ENCODE measurements around the gene COL4A3.

The COL4A3 gene

DNA sequence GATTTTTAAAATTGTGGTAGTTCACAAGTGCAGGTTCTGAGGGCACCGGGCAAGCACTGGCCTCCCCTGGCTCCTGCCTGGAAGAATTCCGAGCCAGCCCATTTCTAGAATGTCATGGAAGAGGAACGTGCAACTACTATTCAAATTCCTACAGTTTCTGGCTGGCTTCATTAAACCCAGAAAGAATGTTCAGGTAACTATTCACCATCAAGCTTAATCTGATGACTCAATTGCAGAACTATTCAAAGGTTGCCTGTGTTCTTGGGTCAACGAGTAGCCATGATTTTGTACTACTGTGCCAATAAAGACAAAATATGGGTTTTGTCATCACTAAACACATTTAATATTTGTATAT lies 146.3 kb downstream of the COL4A3 start:
- Histone ChIP-seq H3K36me3 (no peaks in the 10 kb centered on the region), H3K27me3 (0 out of 2 replicates have a peak, but pooled peaks cover 3% of the 10 kb centered on the region), H3K4me3 (ENCODE audit: low read depth, low read length) (no peak overlapping the region), H3K4me1 (no peaks in the 10 kb centered on the region), H3K9me3 (no peaks in the 10 kb centered on the region)
- TF ChIP-seq, protein P1, sequence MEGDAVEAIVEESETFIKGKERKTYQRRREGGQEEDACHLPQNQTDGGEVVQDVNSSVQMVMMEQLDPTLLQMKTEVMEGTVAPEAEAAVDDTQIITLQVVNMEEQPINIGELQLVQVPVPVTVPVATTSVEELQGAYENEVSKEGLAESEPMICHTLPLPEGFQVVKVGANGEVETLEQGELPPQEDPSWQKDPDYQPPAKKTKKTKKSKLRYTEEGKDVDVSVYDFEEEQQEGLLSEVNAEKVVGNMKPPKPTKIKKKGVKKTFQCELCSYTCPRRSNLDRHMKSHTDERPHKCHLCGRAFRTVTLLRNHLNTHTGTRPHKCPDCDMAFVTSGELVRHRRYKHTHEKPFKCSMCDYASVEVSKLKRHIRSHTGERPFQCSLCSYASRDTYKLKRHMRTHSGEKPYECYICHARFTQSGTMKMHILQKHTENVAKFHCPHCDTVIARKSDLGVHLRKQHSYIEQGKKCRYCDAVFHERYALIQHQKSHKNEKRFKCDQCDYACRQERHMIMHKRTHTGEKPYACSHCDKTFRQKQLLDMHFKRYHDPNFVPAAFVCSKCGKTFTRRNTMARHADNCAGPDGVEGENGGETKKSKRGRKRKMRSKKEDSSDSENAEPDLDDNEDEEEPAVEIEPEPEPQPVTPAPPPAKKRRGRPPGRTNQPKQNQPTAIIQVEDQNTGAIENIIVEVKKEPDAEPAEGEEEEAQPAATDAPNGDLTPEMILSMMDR (IDR thresholded peaks at IDR 0.05; ENCODE audit: low read depth, low read length), result no peak
- DNase-seq, result no peak

DNA sequence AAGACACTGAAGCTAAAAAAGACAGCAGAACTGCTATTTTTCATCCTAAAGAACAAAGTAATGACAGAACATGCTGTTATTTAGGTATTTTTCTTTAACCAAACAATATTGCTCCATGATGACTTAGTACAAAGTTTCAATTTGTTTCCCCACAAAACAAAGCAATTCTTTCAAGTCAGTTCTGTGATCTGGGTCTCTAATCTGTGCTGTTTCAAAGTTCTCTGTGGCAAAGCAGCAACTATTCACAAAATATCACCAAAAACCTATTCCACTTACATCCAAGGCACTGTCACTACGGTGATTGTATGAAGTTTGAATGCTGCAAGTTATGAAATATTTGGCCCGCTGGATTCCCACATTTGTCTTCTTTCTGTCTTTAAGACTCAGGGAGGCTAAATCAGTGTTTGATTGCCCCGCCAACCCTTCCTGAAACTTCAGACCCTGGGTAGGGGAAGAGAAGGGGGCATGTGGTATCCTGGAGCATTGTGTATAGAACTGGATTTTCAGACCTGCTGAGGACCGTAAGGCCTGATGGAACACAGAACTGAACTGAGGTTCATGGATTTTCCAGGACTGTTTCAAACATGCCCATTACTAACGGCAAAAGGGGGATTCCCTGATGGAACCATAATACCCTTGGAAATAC lies 147.6 kb downstream of the COL4A3 start:
- H3K27me3 ChIP-seq, result 0 out of 2 replicates have a peak, but pooled peaks cover 3% of the 10 kb centered on the region
- no peaks in the 10 kb centered on the region for H3K9me3 ChIP-seq
- TF ChIP-seq, protein P1 (IDR thresholded peaks at IDR 0.05; ENCODE audit: low read depth, low read length), result no peak
- H3K36me3 ChIP-seq, result no peaks in the 10 kb centered on the region
- H3K4me3 ChIP-seq (ENCODE audit: low read depth, low read length), result no peak overlapping the region
- no peaks in the 10 kb centered on the region for H3K4me1 ChIP-seq
- no peak for DNase-seq

DNA sequence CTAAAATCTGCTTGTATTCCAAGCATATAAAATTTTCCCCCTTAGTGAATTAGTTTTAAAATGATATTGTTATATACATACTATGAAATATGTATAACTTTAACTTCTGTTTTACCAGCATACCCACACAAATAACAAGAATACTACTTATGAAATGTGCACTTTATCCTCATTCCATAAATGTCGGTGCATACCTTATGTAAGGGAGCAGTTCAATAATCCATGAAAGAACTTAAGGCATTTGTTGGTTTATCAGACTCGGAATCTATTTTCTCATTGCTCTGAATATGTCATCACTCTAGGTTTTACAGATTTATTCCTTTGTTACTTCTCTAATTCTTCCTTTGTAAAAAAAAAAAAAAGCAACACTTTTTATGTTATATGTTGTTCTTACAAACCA lies 148.2 kb downstream of the COL4A3 start:
- TF ChIP-seq, protein P1 (IDR thresholded peaks at IDR 0.05; ENCODE audit: low read depth, low read length), result no peak
- H3K36me3 ChIP-seq, result no peaks in the 10 kb centered on the region
- H3K27me3 ChIP-seq, result 0 out of 2 replicates have a peak, but pooled peaks cover 3% of the 10 kb centered on the region
- no peaks in the 10 kb centered on the region for H3K9me3 ChIP-seq
- H3K4me1 ChIP-seq, result no peaks in the 10 kb centered on the region
- H3K4me3 ChIP-seq (ENCODE audit: low read depth, low read length), result no peak overlapping the region
- no peak for DNase-seq

DNA sequence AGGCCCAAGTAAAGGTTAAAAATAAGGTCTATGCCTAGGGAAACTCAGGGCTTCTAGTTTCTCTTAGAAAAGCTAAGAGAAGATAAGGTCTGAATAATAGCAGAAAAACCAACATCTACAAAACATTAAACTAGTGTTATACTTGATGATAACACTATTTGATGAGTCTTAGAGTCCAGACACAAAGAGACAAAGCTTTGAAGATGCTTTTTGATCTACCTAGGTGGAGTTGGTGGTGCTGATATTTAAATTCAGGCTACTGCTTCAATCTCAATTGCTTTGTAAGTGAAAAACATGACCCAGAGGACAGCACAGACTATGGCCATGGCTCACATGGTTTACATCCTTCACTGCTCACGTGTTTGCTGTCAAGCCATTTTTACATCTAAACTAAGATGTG lies 148.9 kb downstream of the COL4A3 start:
- no peaks in the 10 kb centered on the region for H3K36me3 ChIP-seq
- DNase-seq, result no peak
- H3K4me3 ChIP-seq (ENCODE audit: low read depth, low read length), result no peak overlapping the region
- no peaks in the 10 kb centered on the region for H3K4me1 ChIP-seq
- H3K9me3 ChIP-seq, result no peaks in the 10 kb centered on the region
- 0 out of 2 replicates have a peak, but pooled peaks cover 3% of the 10 kb centered on the region for H3K27me3 ChIP-seq
- TF ChIP-seq, protein P1 (IDR thresholded peaks at IDR 0.05; ENCODE audit: low read depth, low read length), result no peak

DNA sequence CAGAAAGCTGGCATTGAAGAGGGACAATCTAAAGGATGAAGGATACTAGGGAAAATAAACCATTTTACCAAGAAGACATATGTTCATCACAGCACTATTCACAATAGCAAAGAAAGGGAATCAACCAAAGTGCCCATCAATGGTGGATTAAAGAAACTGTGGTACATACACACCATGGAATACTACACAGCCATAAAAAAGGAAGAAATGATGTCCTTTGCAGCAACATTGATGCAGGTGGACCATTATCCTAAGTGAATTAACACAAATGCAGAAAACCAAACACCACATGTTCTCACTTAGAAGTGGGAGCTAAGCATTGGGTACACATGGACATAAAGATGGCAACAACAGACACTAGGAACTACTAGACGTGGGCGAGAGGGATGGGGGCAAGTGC lies 153.4 kb downstream of the COL4A3 start:
- Histone ChIP-seq H3K4me1 (no peaks in the 10 kb centered on the region), H3K9me3 (no peaks in the 10 kb centered on the region), H3K4me3 (ENCODE audit: low read depth, low read length) (no peak overlapping the region), H3K27me3 (0 out of 2 replicates have a peak, but pooled peaks cover 3% of the 10 kb centered on the region), H3K36me3 (no peaks in the 10 kb centered on the region)
- DNase-seq, result no peak
- TF ChIP-seq, protein P1 (IDR thresholded peaks at IDR 0.05; ENCODE audit: low read depth, low read length), result no peak

DNA sequence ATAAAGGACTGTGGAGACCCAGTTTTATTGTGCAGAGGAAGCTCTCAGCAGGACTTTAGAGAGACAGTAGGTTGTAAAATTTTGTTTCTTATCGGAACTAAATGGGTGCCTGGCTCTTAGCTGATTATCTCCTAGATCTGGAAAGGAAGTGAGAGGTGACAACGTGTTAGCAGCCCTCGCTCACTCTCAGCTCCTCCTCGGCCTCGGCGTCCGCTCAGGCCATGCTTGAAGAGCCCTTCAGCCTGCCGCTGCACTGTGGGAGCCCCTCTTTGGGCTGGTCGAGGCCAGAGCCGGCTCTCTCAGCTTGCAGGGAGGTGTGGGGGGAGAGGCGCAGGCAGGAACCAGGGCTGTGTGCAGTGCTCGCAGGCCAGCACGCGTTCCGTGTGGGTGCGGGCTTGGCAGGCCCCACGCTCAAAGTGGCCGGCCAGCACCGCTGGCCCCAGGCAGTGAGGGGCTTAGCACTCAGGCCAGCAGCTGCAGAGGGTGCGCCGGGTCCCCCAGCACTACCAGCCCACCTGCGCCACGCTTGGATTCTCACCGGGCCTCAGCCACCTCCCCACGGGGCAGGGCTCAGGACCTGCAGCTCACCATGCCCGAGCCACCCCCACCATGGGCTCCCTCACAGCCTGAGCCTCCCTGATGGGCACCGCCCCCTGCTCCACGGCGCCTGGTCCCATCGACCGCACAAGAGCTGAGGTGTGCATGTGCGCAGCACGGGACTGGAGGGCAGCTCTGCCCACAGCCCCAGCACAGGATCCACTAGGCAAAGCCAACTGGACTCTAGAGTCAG lies 156.1 kb downstream of the COL4A3 start:
- TF ChIP-seq, protein P1 (IDR thresholded peaks at IDR 0.05; ENCODE audit: low read depth, low read length), result no peak
- H3K4me1 ChIP-seq, result no peaks in the 10 kb centered on the region
- no peaks in the 10 kb centered on the region for H3K36me3 ChIP-seq
- H3K4me3 ChIP-seq (ENCODE audit: low read depth, low read length), result no peak overlapping the region
- H3K9me3 ChIP-seq, result no peaks in the 10 kb centered on the region
- no peak for DNase-seq
- H3K27me3 ChIP-seq, result no peaks in the 10 kb centered on the region
